GM18519 (cell line): ENCODE measurements around the gene WDR19.
"Not testable (repeated sequence)": the region's sequence is repeated elsewhere in the genome, so short reads cannot be mapped to it uniquely, and the experiment has no call there.

Source experiments
- ATAC-seq: cut with Tn5 transposase; IDR thresholded peaks from one replicate; pipeline ENCODE4 v1.9.1; 2021; ENCODE audit warnings: mild to moderate bottlenecking, moderate library complexity; ENCODE audit not compliant: unreplicated experiment, low FRiP score

The WDR19 gene

DNA sequence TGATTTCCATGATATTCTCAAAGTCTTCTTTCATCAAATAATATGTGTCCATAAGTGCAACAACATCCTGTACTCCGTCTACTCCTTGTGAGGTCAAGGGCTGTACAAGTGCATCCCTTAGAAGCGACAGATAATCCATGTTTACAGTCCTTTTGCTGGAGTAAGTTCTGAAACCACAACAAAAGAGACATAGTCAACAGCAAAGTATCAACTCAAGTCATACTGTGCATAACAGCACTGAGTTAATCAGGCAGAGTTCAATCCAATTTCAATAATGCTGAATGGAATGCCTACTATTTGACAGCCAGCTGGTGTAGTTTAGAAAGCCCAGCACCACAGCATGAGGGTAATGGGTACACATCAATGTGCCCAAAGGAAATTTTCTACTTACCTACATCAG is 109.4 kb downstream of the WDR19 start:
- no peak for ATAC-seq

DNA sequence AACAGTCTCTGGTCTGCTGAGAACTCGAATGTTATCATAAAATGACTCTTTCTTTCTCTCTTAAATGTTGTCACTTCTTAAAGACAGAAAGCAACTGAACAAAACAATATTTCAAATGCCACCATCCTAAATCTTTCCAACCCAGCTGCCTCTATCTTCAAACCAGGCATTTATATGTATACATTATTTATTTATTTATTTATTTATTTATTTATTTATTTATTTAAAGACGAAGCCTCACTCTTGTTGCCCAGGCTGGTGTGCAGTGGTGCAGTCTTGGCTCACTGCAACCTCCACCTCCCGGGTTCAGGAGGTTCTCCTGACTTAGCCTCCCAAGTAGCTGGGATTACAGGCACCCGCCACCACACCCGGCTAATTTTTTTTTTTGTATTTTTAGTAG is 110.1 kb downstream of the WDR19 start:
- ATAC-seq, result not testable (repeated sequence)

DNA sequence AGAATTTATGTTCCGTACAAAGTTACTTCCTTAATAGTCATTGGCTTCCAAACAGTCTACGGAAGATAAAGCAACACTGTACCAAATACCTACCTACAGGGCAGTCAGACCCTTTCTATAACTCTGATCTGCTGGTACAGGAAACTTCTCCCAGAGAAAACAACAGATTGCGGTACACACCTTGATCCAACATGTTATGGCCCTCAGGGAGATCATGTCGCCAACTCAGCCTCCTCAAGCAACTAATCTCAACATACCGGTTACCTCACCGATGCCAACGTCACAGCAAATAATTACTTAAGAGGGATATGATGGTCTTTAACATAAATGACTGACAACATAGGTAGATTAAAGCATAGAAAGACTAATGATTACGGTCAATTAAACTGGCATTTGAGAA is 113.5 kb downstream of the WDR19 start:
- no peak for ATAC-seq

DNA sequence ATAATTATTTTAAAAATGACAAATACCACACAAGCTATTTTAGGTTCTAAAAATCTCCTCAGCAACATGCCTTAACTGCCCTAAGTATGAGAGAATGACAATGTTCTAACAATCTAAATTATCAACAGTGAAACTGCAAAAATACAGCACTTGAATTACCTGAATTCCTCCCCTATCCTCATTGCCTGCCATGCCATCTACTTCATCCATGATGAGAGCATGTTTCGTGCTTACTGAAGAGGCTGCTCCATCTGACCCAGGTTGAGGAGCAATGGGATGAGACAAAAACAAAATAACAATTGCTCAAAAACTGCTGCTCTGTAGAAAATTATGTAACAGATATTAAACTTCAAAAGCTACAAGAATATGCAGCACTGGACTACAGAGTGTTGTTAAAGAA is 120.6 kb downstream of the WDR19 start:
- ATAC-seq, result no peak

DNA sequence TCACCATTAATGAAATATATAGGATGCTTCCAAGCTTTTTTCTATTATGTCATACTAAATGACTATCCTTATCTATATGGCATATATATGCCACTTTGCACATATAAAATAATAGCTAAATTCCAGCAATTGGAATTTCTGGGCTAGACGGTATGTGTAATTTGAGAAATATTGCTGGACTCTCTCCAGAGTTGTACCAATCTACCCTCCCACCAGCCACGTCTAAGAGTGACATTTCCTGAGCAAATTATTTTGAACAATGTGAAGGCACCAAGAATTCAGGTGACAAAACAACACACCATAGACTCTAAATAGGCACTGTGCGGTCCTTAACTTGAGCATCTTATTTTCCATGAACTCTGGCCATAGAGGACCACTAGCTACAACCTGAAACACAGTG is 121.5 kb downstream of the WDR19 start:
- ATAC-seq, result no peak

DNA sequence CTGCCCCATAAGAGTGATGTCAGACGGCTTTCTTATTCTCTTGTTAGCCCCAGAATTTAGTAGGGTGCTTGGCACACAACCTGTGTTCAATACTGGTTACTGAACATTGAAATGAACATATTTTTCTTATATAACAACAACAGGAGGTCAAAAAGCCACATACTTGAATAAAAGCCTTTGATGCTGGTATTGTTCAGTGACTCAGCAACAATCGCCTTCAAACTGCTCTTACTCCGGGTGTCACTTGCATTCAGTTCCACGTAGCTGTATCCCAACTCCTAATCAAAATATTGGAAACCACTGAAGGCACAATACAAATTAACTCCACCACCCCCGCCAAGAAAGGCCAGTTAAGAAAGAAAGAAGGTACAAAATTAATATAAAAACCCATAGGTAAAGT is 122.3 kb downstream of the WDR19 start:
- no peak for ATAC-seq

DNA sequence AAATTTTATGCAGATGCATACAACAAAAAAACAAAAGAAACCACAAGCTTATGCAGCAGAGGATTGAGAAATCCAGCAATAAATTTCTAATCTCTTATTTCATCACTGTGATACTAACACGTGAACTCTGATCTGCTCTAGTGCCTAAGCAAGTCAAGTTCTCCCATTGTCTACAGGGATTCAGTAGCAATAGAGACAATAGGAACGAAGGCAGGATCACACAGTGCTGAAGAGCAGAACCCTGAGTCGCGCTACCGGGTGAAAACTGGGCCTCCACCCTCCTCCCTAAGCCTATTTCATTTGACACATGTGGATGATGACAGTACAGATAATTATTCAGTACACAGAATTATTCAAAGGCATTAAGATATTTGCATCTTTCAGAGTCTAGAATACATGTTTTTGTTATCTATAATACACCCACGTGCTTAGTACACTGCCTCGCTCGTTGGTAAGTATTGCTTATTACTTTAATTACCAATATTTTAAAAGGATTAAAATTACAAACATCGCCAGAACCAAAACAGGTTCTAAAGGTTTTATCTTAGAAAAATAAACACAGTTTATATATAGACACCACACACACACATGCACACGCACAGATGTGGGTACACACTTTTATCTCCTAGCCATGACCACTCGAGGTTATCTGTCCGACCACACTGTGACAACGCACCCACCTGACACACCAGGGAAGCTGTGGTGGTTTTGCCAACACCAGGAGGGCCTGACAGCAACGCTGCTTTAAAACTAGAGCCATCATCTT is 123.8 kb downstream of the WDR19 start:
- ATAC-seq, result no peak

DNA sequence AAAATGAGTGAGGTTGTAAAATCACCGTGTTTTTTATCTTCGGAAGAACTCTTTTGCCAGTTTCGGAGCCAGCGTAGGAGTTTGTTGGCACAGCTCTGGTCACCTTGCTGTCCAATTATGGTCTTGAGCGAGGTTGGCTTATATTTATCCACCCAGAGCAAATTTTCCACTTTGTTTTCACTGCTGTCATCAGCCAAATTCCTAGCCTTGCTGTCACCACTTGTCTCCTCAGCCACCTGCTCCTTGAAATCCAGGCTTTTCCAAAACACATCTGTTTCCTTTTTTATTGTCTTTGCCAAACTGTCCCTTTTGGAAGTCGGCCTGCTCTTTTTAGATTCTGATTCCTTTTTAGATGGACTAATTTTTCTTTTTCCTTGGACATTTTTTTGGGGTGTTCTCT is 126.3 kb downstream of the WDR19 start:
- ATAC-seq, result no peak

DNA sequence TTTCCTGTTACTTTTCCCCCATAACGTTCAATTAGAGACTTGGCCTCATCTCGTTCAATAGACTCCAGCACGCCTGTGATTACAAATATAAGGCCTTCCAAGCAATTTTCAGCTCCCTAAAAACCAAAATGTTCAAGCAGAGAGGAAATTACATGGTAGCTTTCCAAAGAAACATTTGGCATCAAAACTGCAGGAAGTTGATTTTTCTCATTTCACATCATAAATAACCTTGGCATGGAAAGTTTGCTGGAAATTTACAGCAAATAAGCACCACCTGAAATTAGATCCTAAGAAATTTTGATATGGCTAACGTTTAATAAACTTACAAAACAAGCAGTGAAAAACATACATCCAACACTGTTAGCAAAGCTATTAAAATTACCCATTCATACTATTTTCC is 130.5 kb downstream of the WDR19 start:
- ATAC-seq, result no peak

DNA sequence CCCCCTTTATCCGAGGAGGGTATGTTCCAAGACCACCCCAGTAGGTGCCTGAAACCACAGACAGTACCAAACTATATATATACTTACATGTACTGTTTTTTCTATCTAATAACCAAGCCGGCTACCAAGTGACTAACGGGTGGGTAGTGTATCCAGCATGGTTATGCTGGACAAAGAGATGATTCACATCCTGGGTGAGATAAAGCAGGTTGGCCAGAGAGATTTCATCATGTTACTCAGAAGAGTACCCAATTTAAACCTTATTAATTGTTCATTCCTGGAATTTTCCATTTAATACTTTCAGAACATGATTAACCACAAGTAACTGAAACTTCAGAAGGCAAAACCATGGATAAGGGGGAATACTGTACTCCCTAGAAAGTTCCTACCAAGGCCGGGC is 137.3 kb downstream of the WDR19 start:
- no peak for ATAC-seq

DNA sequence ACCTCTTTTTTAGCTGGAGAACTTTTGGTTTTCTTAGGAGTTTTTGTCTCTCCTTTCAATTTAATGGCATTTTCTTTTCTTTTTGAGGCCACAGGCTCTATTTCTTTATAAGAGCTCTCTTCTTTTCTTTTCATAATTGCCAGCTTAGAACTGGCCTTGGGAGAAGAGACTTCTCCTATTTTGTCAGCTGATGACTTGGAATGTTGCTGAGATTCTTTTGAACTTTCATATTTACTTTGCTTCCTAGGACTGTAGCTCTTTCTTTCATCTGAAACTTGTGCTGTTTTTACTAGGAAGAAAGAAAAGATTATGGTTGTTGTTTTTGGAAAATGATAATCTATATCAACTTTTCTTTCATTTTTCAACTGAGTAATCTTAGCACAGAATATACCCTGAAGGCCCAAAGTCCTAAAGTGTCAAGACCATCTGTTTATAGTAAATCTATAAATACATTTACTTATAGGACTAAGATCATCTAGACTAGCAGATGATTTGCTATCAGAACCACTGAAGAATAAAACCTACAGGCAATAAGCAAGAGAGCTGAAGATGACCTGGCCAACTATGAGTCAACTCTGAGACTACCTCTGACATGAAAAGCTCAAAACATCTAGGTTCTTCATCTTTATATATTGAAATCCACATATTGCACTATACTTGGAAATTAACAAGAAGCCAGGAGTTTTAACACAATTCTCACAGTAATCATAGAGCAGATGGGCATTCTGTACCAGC is 138.2 kb downstream of the WDR19 start:
- ATAC-seq, result no peak

DNA sequence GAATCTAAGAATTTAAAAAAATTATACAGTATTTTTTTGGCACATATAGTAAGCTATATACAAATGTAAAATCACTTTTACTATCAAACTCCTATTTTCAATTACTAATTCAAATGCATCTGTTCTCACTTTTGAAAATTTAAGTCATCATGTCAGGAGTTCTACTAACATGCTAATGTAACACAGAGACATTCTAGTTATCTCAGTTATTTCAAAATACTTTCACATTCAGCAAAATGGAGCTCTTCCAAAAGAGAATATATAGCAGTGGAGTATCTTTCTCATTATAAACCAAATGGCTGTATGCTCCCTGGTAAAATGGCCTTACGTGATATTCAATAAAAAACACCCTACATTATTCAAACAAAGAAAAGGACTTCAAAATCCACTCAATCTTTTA is 141.5 kb downstream of the WDR19 start:
- no peak for ATAC-seq

DNA sequence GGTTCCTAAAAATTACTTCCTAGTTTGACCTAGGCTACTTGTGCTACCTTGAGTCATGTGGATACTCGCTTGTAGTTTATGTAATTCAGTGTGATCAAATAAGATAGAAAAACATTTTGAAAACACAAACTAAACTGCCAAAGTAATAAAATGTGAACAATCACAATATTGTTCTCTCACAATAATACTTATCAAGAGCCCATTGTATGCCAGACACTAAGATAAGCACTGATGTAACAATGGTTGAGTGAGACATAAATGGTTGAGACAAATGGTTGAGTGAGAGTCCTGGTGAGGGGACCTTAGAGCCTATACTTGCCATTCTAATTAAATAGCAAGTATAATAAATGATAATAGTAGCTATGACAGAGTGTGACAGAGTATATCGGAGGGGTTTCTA is 142.1 kb downstream of the WDR19 start:
- ATAC-seq, result no peak

DNA sequence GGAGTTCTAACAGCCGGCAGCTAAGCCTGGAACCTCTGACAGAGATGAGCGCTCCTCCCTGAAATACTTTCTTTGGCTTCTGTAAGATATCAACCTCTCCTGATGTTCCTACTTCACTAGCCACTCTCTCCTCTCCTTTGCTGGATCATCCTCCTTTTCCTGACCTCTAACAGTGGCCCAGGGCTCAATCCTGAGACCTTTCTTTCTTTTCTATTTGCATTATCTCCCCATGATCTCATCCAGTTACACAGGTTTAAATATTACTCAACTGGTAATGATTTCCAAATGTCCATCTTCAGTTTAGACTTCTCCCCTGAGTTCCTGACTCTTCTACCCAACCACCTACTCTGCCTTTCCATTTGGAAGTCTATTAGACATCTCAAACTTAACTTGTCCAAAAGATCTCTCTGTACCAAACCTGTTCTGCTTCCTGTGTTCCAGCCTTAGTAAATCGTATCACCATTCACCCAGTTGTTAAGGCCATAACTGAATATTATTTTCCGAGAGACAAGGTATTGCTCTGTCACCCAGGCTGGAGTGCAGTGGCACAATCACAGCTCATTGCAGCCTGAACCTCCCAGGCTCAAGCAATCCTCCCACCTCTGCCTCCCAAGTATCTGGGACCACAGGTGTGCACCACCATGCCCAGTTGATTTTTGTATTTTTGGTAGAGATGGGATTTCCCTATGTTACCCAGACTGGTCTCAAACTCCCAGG is 142.7 kb downstream of the WDR19 start:
- ATAC-seq, result no peak

DNA sequence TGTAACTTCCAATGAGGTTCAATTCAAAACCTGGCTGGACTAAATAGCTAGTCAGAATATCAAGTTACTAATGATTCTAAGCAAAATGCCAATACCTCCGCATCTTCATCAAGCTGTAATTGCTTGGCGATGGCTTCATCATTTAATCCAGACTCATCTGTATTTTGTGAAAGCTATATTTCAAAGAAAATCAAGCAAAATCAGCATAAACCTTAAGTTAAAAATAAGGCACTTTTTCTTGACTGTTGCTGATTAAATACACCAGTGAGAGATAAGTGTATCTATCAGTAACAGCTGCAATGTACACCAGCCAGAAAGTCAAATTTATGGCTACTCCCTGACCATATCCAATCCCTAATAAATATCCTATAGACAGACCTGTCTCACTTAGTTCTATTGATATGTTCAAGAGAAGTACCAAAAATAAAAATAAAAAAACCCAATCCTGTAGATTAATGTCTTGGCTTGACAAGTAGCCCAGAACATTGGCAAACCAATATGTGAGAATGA is 144.2 kb downstream of the WDR19 start:
- ATAC-seq, result no peak

DNA sequence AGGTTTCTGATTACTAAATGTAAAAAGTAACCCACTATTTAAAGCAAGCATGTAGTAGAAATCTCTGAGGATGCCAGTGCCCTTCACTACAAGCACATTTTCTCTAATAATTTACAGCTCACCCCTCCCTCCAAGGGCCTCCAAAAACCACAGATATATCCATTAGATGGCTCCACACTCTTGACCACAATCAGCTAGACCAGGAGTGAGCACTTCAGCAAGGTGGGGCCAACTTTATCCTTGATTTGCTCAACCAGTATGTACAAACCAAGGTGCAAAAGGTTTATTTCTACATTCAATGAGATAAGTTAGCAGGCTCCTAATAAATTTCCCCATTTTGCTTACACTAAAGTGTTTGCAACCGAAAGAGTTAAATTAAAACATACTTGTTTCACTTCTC is 148.0 kb downstream of the WDR19 start:
- ATAC-seq, result no peak

DNA sequence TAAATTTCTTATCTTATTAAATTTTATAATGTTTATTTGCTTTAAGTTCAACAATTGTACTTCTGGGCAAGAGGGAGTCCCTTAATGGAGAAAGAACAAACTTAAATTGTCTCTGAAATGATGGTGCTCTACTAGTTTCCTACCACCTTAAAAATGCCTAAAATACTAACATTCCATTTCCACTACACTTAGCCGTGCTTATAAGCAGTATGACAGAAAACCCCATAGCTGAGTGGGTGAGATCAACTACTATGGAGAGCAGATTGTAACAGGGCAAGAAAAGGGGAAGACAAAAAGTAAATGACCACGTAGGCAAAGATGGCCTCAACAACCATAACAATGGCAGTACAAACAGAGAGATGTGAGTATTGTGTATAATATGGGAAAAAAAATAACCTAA is 148.9 kb downstream of the WDR19 start:
- no peak for ATAC-seq
